Activated T-cell treated with anti-CD3 and anti-CD28 coated beads, Interleukin-2, amount 50 U/mL, for 48 hours (primary cell): ENCODE data around the gene JSRP1.
A peak's percentile ranks its signal among the peaks of the same experiment; 100 is the strongest.

Experiments used
- DNase-seq, 2 experiments: peaks; one replicate each; pipeline ENCODE4 v3.0.0-alpha.2; 2020

The JSRP1 gene

DNA sequence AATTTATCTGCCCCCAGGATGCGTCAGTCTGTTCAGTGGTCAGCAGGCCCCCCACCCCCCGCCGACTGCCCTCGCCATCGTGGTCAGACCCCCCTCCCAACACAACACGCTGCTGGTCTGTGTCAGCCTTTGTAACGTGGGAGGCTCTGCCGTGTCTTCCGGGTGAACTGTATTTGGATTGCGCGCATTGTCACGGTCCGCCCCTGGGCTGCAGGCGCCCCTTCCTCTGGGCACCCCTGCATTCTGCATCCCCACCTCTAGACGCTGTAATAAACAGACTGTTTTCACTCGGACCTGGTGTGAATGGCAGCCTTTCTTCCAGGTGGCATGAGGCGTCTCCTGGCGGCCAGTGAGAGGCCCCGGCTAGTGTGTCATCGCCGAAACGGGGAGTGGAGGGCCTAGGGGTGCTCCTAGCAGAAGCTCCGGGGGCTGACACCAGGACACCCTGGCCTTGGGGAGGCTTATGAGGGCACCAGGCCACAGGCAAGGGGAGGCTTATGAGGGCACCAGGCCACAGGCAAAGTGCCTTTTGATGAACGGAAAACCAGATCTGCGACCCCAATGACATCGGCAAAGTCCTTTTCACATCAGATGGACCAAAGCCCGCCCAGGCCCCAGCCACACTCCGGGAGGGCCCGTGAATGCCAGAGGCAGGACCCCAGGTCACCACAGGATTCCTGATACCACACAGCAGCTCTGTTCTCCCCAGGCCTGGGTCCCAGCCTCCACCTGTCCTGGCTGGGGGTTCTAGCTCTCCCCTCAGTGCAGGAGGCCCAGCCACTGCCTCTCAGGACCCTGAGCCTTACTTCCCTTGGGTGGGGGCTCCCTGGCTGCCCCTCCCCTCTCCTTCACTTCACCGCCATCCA, 23.7 kb downstream of the JSRP1 start:
- DNase-seq, result no peak

DNA sequence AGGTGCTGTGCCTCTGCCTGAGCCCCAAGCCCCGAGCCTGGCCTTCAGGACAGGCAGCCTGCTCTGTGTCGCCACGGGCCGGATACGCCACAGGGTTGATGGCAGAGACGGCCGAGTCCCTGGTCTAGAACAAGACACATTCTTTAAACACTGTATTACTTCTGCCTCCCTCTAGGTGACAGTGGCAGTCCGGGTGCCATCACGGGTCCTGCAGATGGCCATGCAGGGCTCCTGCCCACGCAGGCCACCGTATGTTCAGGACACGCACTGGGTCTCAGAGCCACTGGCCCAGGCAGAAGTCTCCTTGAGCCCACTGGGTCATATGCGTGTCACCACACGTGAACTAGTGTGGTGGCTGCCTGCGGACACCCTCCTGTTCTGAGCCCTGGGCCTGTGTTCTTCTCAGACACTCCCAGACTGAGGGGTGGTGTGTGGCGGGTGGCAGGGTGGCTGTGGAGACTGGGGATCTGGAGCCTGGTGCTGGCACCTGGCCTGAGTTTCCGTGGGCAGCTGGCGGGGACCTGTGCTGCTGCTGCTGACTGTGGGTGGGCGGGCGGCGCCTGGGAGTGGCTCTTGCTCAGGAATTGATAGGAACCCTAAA, 24.5 kb downstream of the JSRP1 start:
- peak in 1 of 2 experiments; percentile 48 for DNase-seq

DNA sequence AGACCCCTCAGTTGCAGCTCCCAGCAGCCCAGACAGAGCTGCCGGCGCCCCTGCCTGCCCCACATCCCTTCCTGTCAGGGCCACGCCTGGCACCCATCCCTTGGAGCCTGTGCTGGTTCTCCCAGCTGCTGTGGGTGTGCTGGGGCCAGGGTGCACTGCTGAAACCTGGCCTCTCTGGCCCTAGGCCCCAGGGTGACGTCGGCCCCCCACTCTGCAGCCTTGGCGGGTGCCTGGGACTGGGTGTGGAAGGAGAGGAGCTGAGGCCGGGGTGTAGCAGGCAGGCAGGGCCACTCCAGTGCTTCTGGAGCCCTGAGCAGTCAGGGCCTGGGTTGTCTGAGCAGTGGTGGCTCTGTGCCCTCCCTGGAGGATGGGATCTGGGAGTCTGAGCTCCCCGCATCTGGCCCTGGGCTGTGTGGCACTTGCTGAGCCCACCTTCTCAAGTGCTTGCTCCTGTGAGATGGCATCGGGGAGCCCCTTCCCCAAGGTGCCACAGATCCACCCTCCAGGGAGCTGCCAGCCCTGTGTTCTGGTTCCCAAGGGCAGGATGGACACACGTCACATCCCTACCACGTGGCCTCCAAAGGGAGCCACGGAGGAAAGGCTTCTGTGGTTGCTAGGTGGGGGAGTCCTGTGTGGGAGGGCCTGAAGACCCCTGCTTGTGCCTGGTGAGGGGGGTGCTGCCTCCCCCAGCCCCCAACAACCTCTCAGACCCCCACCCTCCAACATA, 25.2 kb downstream of the JSRP1 start:
- DNase-seq, result no peak

DNA sequence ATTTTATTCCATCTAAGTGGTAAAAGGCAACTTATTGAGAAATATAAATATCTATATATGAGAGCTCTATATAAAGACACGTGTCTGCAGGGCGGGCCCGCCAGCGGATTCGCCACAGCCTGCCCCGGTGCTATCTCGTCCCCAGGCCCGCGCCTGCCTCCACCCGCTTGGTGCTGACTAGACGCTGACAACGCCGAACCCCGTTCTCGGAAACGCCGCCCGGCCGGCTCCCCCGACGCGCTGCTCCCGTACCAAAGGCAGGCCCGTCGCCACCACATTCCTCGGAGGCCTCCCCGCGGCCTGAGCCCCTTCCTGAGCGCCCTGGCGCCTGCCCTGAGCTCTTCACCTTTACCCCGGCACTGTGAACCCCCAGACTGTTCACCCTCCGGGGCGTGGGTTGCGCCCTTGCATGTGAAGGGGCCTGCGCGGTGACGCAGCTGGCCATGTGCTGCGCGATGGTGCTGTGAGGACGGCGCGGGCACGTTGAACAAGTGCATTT, 26.1 kb downstream of the JSRP1 start:
- no peak for DNase-seq

DNA sequence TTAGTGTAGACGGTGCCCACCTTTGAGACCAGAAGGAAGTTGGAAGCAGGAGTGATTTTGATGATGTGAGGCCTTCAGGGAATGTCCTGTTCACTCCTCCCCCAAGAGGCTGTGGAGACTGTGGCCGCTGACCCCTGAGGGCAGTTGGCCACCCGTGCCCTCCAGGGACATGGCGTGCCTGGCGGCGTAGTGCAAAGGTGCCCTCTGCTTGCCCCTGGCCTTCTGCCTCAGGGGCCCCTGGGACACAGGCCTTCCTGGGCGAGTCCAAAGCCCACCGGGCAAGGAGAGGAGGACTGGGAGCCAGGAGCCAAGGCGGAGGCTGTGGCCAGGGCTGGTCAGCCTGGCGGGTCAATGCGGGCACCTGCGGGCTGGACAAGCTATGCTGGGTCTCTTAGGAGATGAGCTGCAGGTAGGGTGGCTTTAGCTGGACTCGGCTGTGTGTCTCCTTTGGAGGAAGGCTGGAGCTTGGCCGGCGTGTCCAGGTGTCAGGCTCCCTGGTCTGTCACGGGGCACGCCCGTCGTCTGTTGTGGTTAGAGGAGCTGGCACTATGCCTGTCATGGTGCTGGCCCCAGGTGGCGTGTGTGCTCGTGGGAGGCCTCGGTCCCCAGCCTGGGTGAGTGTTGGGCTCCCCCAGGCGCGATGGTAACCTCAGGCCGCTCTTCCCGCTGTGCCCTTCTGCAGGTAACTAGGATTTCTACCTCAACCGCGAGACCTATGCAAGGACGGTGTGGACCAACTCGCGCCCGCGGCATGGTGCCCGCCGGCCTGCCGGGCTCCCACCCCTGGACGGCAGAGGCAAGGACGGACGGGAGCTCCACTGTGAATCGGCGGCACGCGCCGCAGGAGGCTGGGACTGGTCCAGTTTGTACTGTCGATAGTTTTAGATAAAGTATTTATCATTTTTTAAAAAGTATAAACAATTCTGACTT, 26.8 kb downstream of the JSRP1 start:
- DNase-seq, result no peak

DNA sequence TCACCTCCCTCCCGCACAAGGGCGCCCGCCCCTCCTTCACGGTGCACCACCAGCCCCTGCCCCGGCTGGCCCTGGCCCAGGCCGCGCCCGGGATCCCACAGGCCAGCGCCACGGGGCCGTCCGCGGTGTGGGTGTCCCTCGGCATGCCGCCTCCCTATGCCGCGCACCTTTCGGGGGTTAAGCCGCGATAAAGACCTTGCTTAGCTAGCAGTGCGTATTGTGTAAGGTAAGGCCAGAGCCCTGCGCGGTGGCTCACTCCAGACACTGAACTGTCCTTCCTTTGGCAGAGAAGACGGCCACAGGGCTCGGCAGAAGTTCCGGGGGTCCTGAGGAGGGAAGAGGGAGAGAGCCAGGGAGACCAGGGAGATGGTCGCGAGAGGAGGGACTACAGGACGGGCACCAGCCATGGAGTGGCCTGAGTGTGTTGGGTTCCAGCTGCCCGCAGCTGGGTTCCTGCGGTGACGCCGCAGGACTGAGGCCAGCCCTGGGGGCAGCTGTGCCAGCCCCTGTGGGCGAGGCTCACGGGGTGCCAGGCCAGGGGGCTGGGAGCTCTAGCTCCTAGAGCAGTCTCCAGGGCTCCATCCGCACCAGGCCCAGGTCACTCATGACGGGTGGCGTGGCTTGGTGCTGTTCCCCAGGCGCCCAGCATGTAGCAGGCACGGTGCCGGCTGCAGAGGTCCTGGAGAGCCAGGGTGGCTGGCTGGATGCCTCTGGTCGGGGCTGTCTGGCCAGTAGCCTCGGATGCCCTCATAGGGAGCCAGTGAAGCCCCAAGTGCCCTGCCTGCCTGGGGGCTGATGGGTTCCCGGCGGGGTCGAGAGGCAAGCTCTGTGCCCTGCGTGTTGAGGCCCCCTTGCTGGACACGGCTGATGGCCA, 27.8 kb downstream of the JSRP1 start:
- no peak for DNase-seq

DNA sequence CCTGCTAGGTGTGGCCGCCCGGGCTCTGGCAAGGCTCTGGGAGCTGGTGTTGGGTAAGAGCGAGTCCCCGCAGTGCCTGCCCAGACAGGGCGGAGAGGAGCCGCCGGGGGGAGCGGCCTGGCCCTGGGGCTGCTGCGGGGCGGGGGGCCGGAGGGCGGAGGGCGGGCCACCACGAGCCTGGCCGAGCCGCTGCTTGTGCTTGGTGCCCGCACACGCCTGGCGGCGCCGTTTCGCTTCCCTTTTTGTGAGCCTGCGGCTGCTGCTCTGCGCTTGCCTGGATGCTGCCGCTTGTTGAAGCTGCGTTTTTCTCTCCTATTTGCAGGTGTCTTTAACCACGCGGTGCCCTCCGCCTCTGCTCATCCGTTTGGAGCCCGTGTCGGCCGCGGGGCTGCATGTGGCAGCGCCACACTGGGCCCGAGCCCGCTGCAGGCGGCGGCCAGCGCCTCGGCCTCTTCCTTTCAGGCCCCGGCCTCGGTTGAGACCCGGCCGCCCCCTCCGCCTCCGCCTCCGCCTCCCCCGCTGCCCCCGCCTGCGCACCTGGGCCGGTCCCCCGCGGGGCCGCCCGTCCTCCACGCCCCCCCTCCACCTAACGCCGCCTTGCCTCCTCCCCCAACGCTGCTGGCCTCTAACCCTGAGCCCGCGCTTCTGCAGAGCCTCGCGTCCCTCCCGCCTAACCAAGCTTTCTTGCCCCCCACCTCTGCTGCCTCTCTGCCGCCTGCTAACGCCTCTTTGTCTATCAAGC, 28.6 kb downstream of the JSRP1 start:
- DNase-seq, result no peak

DNA sequence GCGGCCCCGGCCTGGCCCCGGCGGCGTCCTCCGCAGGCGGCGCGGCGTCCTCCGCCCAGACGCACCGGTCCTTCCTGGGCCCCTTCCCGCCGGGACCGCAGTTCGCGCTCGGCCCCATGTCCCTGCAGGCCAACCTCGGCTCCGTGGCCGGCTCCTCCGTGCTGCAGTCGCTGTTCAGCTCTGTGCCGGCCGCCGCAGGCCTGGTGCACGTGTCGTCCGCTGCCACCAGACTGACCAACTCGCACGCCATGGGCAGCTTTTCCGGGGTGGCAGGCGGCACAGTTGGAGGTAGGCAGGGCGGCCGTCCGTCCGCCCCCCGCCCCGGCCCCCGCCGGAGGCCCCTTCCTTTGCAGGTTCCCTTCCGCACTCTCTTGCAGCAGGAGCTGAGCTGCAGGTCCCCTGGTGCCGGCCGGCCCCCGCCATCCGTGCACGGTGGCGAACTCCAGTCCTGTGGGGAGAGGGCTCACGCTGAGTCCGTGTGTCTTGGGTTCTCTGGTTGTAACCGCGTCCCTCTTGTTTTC, 29.3 kb downstream of the JSRP1 start:
- DNase-seq, result no peak

DNA sequence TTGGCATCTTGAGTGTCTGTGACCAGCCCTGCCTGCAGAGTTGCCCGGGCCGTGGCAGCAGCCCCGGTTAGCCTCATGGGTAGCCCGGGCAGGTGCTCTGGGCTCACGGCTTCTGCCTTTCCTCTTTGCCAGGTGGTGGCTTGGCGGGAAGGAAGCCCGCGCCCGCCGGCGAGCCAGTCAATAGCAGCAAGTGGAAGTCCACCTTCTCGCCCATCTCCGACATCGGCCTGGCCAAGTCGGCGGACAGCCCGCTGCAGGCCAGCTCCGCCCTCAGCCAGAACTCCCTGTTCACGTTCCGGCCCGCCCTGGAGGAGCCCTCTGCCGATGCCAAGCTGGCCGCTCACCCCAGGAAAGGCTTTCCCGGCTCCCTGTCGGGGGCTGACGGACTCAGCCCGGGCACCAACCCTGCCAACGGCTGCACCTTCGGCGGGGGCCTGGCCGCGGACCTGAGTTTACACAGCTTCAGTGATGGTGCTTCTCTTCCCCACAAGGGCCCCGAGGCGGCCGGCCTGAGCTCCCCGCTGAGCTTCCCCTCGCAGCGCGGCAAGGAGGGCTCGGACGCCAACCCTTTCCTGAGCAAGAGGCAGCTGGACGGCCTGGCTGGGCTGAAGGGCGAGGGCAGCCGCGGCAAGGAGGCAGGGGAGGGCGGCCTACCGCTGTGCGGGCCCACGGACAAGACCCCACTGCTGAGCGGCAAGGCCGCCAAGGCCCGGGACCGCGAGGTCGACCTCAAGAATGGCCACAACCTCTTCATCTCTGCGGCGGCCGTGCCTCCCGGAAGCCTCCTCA, 30.0 kb downstream of the JSRP1 start:
- no peak for DNase-seq

DNA sequence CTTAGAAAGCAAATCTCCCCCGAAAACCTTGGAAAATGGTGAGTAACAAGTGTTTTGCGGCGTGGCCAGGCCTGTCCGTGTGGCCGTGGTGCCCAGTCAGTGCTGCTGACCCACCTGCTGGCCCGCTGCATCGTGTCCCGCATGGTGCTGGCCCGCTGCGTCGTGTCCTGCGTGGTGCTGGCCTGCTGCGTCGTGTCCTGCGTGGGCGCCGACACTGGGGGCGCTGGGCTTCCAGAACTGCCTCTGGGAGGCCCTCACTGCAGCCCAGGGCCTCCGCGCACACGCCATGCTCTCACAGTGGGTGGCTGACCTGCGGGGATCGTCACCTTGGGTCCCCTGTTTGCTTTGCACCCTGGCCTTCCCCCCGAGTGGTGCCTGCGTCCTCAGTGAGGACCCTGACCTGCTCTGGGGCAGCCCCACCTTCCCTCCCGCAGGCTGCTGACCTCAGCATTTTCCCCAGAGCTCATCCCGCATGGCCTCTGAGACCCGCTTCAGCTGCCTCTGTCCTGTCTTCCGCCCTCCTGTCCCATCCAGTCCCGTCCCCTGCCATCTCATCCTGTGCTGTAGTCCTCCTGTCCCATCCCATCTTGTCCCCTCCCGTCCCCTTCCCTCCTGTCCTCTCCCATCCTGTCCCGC, 30.7 kb downstream of the JSRP1 start:
- no peak for DNase-seq

DNA sequence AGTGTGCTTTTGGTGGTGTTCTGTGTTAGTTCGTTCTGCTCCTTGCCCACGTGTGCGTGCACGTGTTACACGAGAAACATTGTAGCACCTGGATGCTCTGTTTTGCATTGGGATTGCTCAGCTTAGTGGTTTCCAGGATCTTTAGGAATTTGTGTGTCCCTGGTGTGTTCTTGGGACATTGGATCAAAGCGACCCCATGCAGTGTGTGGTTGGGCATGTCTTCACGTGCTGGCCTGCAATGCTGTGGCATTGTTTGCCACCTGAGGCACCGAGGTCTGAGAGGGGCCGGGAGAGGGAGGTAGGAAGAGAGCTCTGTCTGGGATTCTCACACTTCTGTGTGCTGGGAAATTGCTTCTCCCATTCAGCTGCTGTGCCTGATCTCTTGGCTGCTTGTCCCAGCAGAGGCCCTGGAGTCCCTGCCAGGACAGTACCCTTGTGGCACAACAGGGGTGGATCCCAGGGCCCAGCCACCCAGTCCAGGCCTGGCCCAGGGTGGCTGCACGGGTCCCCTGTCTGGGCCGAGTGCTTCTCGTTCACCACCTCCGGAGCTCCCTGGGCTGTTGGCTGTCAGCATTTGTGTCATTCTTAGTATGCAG, 31.4 kb downstream of the JSRP1 start:
- no peak for DNase-seq

DNA sequence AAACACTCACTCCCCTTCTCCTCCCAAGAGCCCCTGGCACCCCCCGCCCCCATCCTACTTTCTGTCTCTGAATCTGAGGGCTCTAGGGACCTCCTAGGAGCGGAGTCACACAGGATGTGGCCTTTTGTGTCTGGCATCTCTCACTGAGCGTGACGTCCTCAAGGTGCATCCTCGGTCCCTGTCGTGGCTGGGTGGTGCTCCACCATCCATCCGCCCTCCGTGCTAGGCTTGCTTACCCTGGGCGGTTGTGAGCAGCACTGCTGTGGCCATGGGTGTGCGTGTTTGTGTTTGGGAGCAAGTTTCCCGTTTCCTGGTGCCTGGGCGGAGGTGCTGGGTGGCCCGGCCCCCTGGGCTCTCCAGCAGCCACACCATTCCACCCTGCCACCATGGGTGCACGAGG, 32.3 kb downstream of the JSRP1 start:
- no peak for DNase-seq

DNA sequence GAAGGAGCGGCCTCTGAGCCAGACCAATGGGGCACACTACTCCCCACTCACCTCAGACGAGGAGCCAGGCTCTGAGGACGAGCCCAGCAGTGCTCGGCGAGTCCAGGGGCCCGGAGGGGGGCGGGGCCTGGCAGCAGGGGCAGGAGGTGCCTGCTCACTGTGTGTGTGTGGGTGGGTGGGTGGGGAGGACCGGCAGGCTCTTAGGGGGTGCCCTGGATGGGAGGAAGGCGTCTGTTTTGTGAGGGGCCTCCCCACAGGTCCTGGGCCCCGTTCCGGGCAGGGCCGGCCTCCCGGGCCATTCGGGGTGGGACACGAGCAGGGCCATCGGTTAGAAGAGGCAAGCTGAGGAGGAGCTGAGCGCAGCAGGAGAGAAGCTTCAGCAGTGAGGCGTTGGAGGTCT, 32.8 kb downstream of the JSRP1 start:
- DNase-seq, result no peak

DNA sequence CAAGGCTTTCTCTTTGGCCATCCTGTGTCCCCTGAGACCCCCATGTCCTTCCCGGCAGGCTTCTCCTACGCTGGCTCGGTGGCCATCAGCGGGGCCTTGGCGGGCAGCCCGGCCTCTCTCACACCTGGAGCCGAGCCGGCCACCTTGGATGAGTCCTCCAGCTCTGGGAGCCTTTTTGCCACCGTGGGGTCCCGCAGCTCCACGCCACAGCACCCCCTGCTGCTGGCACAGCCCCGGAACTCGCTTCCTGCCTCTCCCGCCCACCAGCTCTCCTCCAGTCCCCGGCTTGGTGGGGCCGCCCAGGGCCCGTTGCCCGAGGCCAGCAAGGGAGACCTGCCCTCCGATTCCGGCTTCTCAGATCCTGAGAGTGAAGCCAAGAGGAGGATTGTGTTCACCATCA, 34.3 kb downstream of the JSRP1 start:
- no peak for DNase-seq

DNA sequence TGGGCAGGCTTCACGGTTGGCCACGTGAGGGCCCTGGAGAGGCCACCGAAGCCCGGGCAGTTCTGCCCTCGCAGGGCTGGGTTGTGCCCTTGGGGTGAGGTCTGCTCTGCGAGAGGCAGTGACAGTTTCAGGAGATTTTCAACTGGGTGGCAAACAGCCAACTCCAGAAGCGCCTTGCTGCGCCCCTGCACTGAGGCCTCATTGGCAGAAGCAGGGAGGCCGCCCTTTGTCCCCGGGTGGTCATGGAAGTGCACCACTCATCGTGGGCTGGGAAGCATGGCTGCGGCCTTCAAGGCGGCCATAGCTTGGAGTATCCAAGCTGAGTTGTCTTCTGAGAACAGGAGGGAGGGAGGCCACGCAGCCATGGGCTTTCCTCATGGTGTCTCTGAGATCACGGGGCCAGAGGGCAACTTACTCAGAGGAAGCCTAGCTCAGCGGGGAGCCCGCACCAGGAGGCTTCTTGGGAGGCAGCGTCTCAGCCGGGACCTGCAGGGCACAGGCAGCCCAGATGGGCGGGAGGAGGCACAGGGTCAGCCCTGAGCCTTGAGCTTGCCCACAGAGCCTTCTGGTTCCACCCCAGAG, 34.9 kb downstream of the JSRP1 start:
- DNase-seq, result no peak

DNA sequence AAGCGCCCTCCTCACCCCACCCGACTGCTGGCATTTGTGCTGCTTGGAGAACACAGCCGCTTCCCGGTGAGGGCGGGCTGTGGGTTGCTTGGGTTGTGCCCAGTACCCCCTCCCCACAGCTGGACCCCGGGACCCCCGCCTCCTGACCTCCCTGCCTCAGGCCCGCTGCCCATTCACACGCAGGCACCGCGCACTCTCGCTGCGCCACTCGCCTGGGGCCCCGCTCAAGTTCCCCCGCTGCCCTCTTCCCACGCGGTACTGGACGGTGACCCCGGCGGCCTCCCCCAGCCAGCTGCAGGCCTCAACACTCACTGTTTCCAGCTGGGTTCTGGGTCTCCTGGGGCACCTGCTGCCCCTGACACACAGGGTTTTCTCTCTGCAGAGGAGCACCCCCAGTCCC, 36.5 kb downstream of the JSRP1 start:
- no peak for DNase-seq

DNA sequence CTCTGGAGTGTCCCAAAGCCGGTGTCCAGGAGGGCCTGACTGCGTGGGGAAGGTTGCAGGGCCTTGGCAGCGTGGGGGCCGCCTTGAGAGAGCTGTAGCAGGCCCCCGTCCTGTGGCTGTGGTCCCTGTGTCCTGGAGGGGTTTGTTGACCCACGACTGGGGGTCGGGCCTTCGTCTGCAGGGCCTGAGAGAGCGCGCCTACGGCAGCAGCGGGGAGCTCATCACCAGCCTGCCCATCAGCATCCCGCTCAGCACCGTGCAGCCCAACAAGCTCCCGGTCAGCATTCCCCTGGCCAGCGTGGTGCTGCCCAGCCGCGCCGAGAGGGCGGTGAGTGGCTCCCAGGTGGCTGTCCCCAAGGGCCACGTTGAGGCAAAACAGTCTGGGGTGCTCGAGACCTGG, 38.6 kb downstream of the JSRP1 start:
- no peak for DNase-seq
